CD14-positive monocyte (primary cell): ENCODE measurements around the gene MAP3K7. TPM values are rescaled to one million over a fixed set of nuclear protein-coding genes. Genes with fewer than 3 reads are reported as not detected.

ENCODE experiments used
- DNase-seq, 3 donors: peaks; one replicate each; pipeline ENCODE4 v3.0.0-alpha.2; 2011 to 2022
- H2AFZ ChIP-seq: 2 replicates; pipeline ENCODE4 v1.6.0; 2012; ENCODE audit warnings: mild to moderate bottlenecking, low read depth, low read length, inconsistent platforms; ENCODE audit not compliant: insufficient read depth, poor library complexity, severe bottlenecking
- H3K27ac ChIP-seq, 2 donors: 1 replicate in 1 of 2; 2 replicates in 1 of 2; pipeline ENCODE4 v1.5.1; 2012 to 2013; ENCODE audit warnings: low read length in 2 of 2, control low read depth in 1 of 2, inconsistent platforms in 1 of 2, low read depth in 1 of 2, mild to moderate bottlenecking in 1 of 2
- H3K27me3 ChIP-seq, 2 donors: one replicate each; pipeline versions ENCODE4 v1.6.0 to v1.6.1; 2011 to 2013; ENCODE audit warnings: low read length in 2 of 2; ENCODE audit not compliant: control insufficient read depth in 2 of 2, insufficient read depth in 2 of 2
- H3K36me3 ChIP-seq, 2 donors: replicated peaks in 1 of 2; 1 replicate in 1 of 2; 2 replicates in 1 of 2; pipeline versions ENCODE4 v1.5.1 to v1.6.1; 2012 to 2013; ENCODE audit warnings: low read length in 2 of 2, control low read depth in 1 of 2, inconsistent platforms in 1 of 2, mild to moderate bottlenecking in 1 of 2; ENCODE audit not compliant: insufficient read depth in 2 of 2, control insufficient read depth in 1 of 2
- H3K4me1 ChIP-seq, 2 donors: 1 replicate in 1 of 2; 2 replicates in 1 of 2; pipeline versions ENCODE4 v1.5.1 to v1.6.1; 2012 to 2013; ENCODE audit warnings: low read length in 2 of 2, control low read depth in 1 of 2, inconsistent platforms in 1 of 2, mild to moderate bottlenecking in 1 of 2, moderate library complexity in 1 of 2; ENCODE audit not compliant: insufficient read depth in 2 of 2, control insufficient read depth in 1 of 2
- H3K4me2 ChIP-seq: replicated peaks from 2 replicates; pipeline ENCODE3; 2012; ENCODE audit warnings: low read length, moderate library complexity, mild to moderate bottlenecking; ENCODE audit not compliant: poor library complexity, severe bottlenecking; ENCODE audit errors: extremely low read depth
- H3K4me3 ChIP-seq, 3 experiments: fragments of 200-600 bp in 1 of 3; sonication (generic) in 1 of 3; replicated peaks in 1 of 3; 1 replicate in 2 of 3; 2 replicates in 1 of 3; pipeline ENCODE4 v1.5.1; 2011 to 2013; ENCODE audit warnings: low read length in 3 of 3, mild to moderate bottlenecking in 3 of 3, control low read depth in 2 of 3, low read depth in 2 of 3, inconsistent platforms in 1 of 3, moderate library complexity in 1 of 3
- H3K79me2 ChIP-seq: 2 replicates; pipeline ENCODE4 v1.6.0; 2012; ENCODE audit warnings: mild to moderate bottlenecking, control low read depth, inconsistent platforms, low read length, moderate library complexity; ENCODE audit not compliant: insufficient read depth
- H3K9ac ChIP-seq: 2 replicates; pipeline ENCODE4 v1.6.0; 2017; ENCODE audit warnings: low read length, mild to moderate bottlenecking; ENCODE audit not compliant: insufficient read depth, poor library complexity, severe bottlenecking
- H3K9me3 ChIP-seq, 2 donors: replicated peaks in 1 of 2; 1 replicate in 1 of 2; 2 replicates in 1 of 2; pipeline versions ENCODE4 v1.5.1 to v1.6.1; 2012 to 2013; ENCODE audit warnings: low read length in 2 of 2, control low read depth in 1 of 2; ENCODE audit not compliant: control insufficient read depth in 1 of 2, insufficient read depth in 1 of 2
- H4K20me1 ChIP-seq: 2 replicates; pipeline ENCODE4 v1.6.0; 2012; ENCODE audit warnings: mild to moderate bottlenecking, low read length, control low read depth, moderate library complexity; ENCODE audit not compliant: insufficient read depth
- H3K27ac Mint-ChIP-seq, 7 donors: one replicate each; pipeline ENCODE4 v1.8.0; 2020; ENCODE audit warnings: mild to moderate bottlenecking in 7 of 7, mixed read lengths in 7 of 7, moderate library complexity in 6 of 7, inconsistent platforms in 2 of 7
- H3K27me3 Mint-ChIP-seq, 3 donors: one replicate each; pipeline ENCODE4 v1.8.0; 2021 to 2022; ENCODE audit warnings: low read depth in 3 of 3, mild to moderate bottlenecking in 3 of 3, mixed read lengths in 3 of 3, moderate library complexity in 3 of 3, inconsistent platforms in 1 of 3
- H3K36me3 Mint-ChIP-seq, 2 donors: one replicate each; pipeline ENCODE4 v1.8.0; 2020; ENCODE audit warnings: mixed read lengths in 2 of 2, inconsistent platforms in 1 of 2, mild to moderate bottlenecking in 1 of 2
- H3K4me1 Mint-ChIP-seq: one replicate; pipeline ENCODE4 v1.8.0; 2020; ENCODE audit warnings: mild to moderate bottlenecking, mixed read lengths
- H3K4me3 Mint-ChIP-seq, 2 donors: one replicate each; pipeline ENCODE4 v1.8.0; 2020; ENCODE audit warnings: mild to moderate bottlenecking in 2 of 2, mixed read lengths in 2 of 2, moderate library complexity in 1 of 2
- H3K9me3 Mint-ChIP-seq, 7 donors: one replicate each; pipeline ENCODE4 v1.8.0; 2020 to 2022; ENCODE audit warnings: mixed read lengths in 7 of 7, mild to moderate bottlenecking in 6 of 7, moderate library complexity in 6 of 7, inconsistent platforms in 2 of 7
- WGBS: methylation state at CpG from one replicate; pipeline ENCODE4 v1.1.5; 2013; ENCODE audit warnings: missing lambda C conversion rate; ENCODE audit not compliant: insufficient coverage; 5-methylcytosine and 5-hydroxymethylcytosine counted together
- intact Hi-C, 2 donors: fragments of 100-400 bp; cut with micrococcal nuclease; formaldehyde crosslinking; loops; one replicate each; pipeline versions ENCODE4 v1.15.0 to v1.15.1; 2023
- polyA plus RNA-seq, 3 donors: library from polyadenylated mRNA; depleted of rRNA in 1 of 3; unstranded in 2 of 3; stranded (reverse) in 1 of 3; fragments of 300-500 nt in 2 of 3; fragments of >200 nt in 1 of 3; fragmentation: Illumina TruSeq in 2 of 3; gene quantifications; 1 replicate in 2 of 3; 2 replicates in 1 of 3; pipeline ENCODE4 v1.2.3, GENCODE V29; 2012 to 2021
- TF ChIP-seq, protein P1 (sequence below): fragments of 200-600 bp; IDR thresholded peaks from one replicate; pipeline ENCODE4 v1.8.0; 2022; ENCODE audit warnings: antibody characterized with exemption, mild to moderate bottlenecking

The MAP3K7 gene
- polyA plus RNA-seq, 3 donors, result 12.4 to 20.0 (median 15.3) TPM

DNA sequence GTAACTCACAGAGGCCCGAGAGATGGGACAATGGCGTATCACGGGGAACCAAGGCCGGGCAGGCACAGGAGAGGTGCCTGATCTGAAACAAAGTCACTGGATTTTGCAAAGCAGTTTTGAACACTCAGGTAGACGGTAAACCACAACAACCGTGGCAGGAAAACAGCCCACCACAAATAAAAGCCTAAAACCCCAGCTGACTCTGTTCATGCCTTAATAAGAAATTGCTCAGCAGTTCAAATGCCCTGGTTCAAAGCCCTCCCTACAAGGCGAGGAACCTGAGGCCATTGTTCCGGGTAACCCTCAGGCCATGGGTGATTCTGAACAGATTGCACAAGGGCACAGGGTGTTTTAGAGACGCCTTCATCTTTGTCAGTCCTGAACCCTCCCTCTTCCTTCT lies 114.2 kb downstream of the MAP3K7 start:
- no peaks in the 10 kb centered on the region for H3K79me2 ChIP-seq
- no peaks in the 10 kb centered on the region for H3K36me3 Mint-ChIP-seq
- no peaks in the 10 kb centered on the region for H3K36me3 ChIP-seq
- H3K27ac Mint-ChIP-seq, result no peak overlapping the region
- no peak overlapping the region for H3K4me3 Mint-ChIP-seq
- no peaks in the 10 kb centered on the region for H3K9me3 Mint-ChIP-seq
- no peak overlapping the region for H3K4me3 ChIP-seq
- no peak for DNase-seq
- peak overlapping the region; percentile 18 for H2AFZ ChIP-seq
- H3K4me2 ChIP-seq, result no peak overlapping the region
- TF ChIP-seq, protein P1, sequence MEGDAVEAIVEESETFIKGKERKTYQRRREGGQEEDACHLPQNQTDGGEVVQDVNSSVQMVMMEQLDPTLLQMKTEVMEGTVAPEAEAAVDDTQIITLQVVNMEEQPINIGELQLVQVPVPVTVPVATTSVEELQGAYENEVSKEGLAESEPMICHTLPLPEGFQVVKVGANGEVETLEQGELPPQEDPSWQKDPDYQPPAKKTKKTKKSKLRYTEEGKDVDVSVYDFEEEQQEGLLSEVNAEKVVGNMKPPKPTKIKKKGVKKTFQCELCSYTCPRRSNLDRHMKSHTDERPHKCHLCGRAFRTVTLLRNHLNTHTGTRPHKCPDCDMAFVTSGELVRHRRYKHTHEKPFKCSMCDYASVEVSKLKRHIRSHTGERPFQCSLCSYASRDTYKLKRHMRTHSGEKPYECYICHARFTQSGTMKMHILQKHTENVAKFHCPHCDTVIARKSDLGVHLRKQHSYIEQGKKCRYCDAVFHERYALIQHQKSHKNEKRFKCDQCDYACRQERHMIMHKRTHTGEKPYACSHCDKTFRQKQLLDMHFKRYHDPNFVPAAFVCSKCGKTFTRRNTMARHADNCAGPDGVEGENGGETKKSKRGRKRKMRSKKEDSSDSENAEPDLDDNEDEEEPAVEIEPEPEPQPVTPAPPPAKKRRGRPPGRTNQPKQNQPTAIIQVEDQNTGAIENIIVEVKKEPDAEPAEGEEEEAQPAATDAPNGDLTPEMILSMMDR, result no peak
- H3K9me3 ChIP-seq, result no peaks in the 10 kb centered on the region
- no peaks in the 10 kb centered on the region for H3K4me1 ChIP-seq
- H3K27ac ChIP-seq, result no peak overlapping the region
- no peak overlapping the region for H3K9ac ChIP-seq
- intact Hi-C loops, result loop anchor here in 1 of 2 donors (10.0 kb wide), 1 partner anchor 78 kb away; no protein-coding TSS in a partner anchor
- no peaks in the 10 kb centered on the region for H3K27me3 ChIP-seq
- H3K4me1 Mint-ChIP-seq, result peaks cover 5% of the 10 kb centered on the region
- peaks cover 0 to 7% (median 0%) of the 10 kb centered on the region in 3 donors for H3K27me3 Mint-ChIP-seq
- WGBS, result 58% methylated on average over 6 of the region's 9 CpGs
- no peaks in the 10 kb centered on the region for H4K20me1 ChIP-seq

DNA sequence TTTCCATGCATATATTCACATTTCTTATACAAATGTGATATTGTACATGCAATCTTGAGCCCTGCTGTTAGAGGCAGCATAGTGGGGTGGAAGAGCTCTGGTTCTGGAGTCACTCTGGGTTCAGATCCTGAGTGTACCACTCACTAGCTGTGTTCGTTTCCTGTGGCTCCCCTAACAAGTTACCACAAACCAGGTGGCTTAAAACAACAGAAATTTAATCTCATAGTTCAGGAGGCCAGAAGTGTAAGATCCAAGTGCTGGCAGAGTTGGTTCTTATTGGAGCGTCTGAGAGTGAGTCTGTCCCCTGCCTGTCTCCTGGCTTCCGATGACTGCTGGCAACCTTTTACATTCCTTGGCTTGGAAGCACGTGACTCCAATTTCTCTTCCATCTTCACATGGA lies 115.6 kb downstream of the MAP3K7 start:
- TF ChIP-seq, protein P1, result no peak
- H3K36me3 ChIP-seq, result no peaks in the 10 kb centered on the region
- no peaks in the 10 kb centered on the region for H3K4me1 ChIP-seq
- H3K27me3 Mint-ChIP-seq, result peaks cover 0 to 7% (median 0%) of the 10 kb centered on the region in 3 donors
- H3K9me3 Mint-ChIP-seq, result no peaks in the 10 kb centered on the region
- no peaks in the 10 kb centered on the region for H4K20me1 ChIP-seq
- intact Hi-C loops, result loop anchor here in 1 of 2 donors (10.0 kb wide), 1 partner anchor 76 kb away; no protein-coding TSS in a partner anchor
- no peak overlapping the region for H2AFZ ChIP-seq
- H3K4me3 ChIP-seq, result no peak overlapping the region
- H3K27ac Mint-ChIP-seq, result no peak overlapping the region
- H3K36me3 Mint-ChIP-seq, result no peaks in the 10 kb centered on the region
- H3K9me3 ChIP-seq, result no peaks in the 10 kb centered on the region
- H3K4me1 Mint-ChIP-seq, result peaks cover 5% of the 10 kb centered on the region
- H3K9ac ChIP-seq, result no peak overlapping the region
- H3K27ac ChIP-seq, result no peak overlapping the region
- DNase-seq, result no peak
- WGBS, result 90% methylated on average over 3 of the region's 4 CpGs
- H3K27me3 ChIP-seq, result no peaks in the 10 kb centered on the region
- H3K79me2 ChIP-seq, result no peaks in the 10 kb centered on the region
- no peak overlapping the region for H3K4me2 ChIP-seq
- H3K4me3 Mint-ChIP-seq, result no peak overlapping the region
